A549 treated with Hydrocortisone at 1 μM for 4 hours (cell line): ENCODE measurements around the gene LLGL2. TPM values are rescaled to one million over a fixed set of nuclear protein-coding genes. Genes with fewer than 3 reads are reported as not detected.

ENCODE experiments used
- total RNA-seq: library from RNA; stranded (reverse); fragments of 200-300 nt; extraction: Qiagen RNA extraction; gene quantifications from 5 replicates; pipeline ENCODE4 v1.2.3, GENCODE V29; 2022

Gene LLGL2
- 20.2 to 35.0 TPM (median 30.2 TPM) in 5 replicates for total RNA-seq

GRCh38 chr17:75524970-75525805 lies at the start of gene LLGL2:
TSS of gene LLGL2 (plus strand) at chr17:75525697. CDS start at chr17:75543427, 17,730 bp downstream.

GRCh38 chr17:75515496-75516254 lies 9.8 kb upstream of the LLGL2 start, which contains the start of gene CASKIN2:
TSS of gene CASKIN2 (minus strand) at chr17:75515537. CDS start at chr17:75513804, 1,733 bp downstream.

GRCh38 chr17:75516255-75516618 lies 9.3 kb upstream of the LLGL2 start, which contains the start of gene TSEN54:
TSS of gene TSEN54 (plus strand) at chr17:75516528. CDS start at chr17:75516561, 33 bp downstream.

GRCh38 chr17:75587675-75588595 lies 62.4 kb downstream of the LLGL2 start, which contains the start of gene MYO15B:
TSS of gene MYO15B (plus strand) at chr17:75587800. CDS start at chr17:75588058, 258 bp downstream.

Other genes starting within 250 kb of the LLGL2 start
- gene SLC25A19, start 236.3 kb upstream of the LLGL2 start, total RNA-seq, result 17.3 to 18.6 TPM (median 17.9 TPM) in 5 replicates
- gene GRB2, start 120.0 kb upstream of the LLGL2 start, total RNA-seq, result 89.5 to 97.6 TPM (median 93.5 TPM) in 5 replicates
- 36.6 to 51.1 TPM (median 43.7 TPM) in 5 replicates for gene TMEM94, start 69.1 kb upstream of the LLGL2 start, total RNA-seq
- gene CASKIN2, start 10.2 kb upstream of the LLGL2 start, total RNA-seq, result 9.0 to 13.3 TPM (median 10.1 TPM) in 5 replicates
- 29.6 to 42.0 TPM (median 40.4 TPM) in 5 replicates for gene TSEN54, start 9.2 kb upstream of the LLGL2 start, total RNA-seq
- 34.1 to 57.1 TPM (median 45.1 TPM) in 5 replicates for gene MYO15B, start 62.1 kb downstream of the LLGL2 start, total RNA-seq
- 0.59 to 1.1 TPM (median 0.89 TPM) in 5 replicates for gene SMIM5, start 107.7 kb downstream of the LLGL2 start, total RNA-seq
- gene RECQL5, start 141.5 kb downstream of the LLGL2 start, total RNA-seq, result 27.0 to 29.2 TPM (median 28.4 TPM) in 5 replicates
- 116 to 146 TPM (median 124 TPM) in 5 replicates for gene SAP30BP, start 141.6 kb downstream of the LLGL2 start, total RNA-seq
- 88.7 to 126 TPM (median 108 TPM) in 5 replicates for gene ITGB4, start 195.8 kb downstream of the LLGL2 start, total RNA-seq
- gene GALK1, start 239.5 kb downstream of the LLGL2 start, total RNA-seq, result 56.1 to 85.9 TPM (median 74.7 TPM) in 5 replicates